GM12892 (cell line): ENCODE data around the gene RINT1.

ENCODE experiments used
- POLR2A ChIP-seq: IDR thresholded peaks from 2 replicates; pipeline ENCODE4 v1.6.1; 2011; ENCODE audit warnings: low read depth, low read length, control low read depth
- POLR2AphosphoS5 ChIP-seq: IDR thresholded peaks from 2 replicates; pipeline ENCODE4 v1.6.1; 2011; ENCODE audit warnings: low read depth, low read length, control low read depth

DNA sequence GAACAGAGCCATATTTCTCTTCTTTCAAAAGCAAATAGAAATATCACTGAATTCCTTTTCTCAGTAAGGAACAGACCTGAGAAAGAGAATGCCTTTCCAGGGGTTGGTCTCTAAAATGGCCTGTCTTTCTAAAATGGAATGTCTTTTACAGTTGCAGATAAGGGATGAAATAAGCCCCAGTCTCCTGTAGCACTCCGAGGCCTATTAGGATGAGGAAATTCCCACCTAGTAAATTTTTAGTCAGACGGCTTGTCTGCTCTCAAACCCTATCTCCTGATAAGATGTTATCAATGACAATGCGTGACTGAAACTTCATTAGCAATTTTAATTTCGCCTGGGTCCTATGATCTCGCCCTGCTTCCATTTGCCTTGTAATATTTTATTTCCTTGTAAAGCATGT is 52.2 kb downstream of the RINT1 start:
- TF ChIP-seq POLR2AphosphoS5 (no peak), POLR2A (no peak)
